IMR-90 (cell line): ENCODE data around the gene GPI. TPM values are rescaled to one million over a fixed set of nuclear protein-coding genes. Genes with fewer than 3 reads are reported as not detected.
A peak's percentile ranks its signal among the peaks of the same experiment; 100 is the strongest.

Experiments
- ATAC-seq: fragments of 200-7000 bp; cut with Tn5 transposase; 2 replicates; pipeline ENCODE4 v1.9.1; 2020; ENCODE audit warnings: low read depth, mild to moderate bottlenecking, moderate library complexity
- BruUV-seq: library from RNA; stranded (reverse); fragments of 400-500 nt; replicated peaks from 2 replicates; lab custom pipeline; 2021; lab: Mats Ljungman, UMichigan
- CTCF ChIA-PET: fragments of 300-600 bp; formaldehyde crosslinking; extraction: SDS; loops from one replicate; lab custom pipeline; 2021; ENCODE audit warnings: antibody characterized with exemption; lab: Yijun Ruan, JAX
- POLR2A ChIA-PET: fragments of 300-600 bp; sonication (Branson Sonifier 250); formaldehyde crosslinking; loops from one replicate; lab custom pipeline; 2022; ENCODE audit warnings: antibody characterized with exemption; ENCODE audit not compliant: unreplicated experiment; lab: Charles Lee
- DNase-seq: peaks from one replicate; pipeline ENCODE4 v3.0.0; 2013
- H2AFZ ChIP-seq: replicated peaks from 2 replicates; pipeline ENCODE3; 2013; ENCODE audit warnings: low read length, mild to moderate bottlenecking; ENCODE audit not compliant: poor library complexity
- H2AK5ac ChIP-seq: 2 replicates; pipeline ENCODE4 v1.6.1; 2013; ENCODE audit warnings: low read depth, low read length, inconsistent platforms
- H2AK9ac ChIP-seq: replicated peaks from 2 replicates; pipeline ENCODE3; 2013; ENCODE audit warnings: mild to moderate bottlenecking, low read depth, low read length, moderate library complexity; ENCODE audit not compliant: poor library complexity
- H2BK120ac ChIP-seq: 2 replicates; pipeline ENCODE4 v1.6.1; 2013; ENCODE audit warnings: low read depth, low read length, inconsistent platforms
- H2BK15ac ChIP-seq: 3 replicates; pipeline ENCODE4 v1.6.1; 2013; ENCODE audit warnings: low read depth, low read length, inconsistent platforms
- H2BK20ac ChIP-seq: 2 replicates; pipeline ENCODE4 v1.6.1; 2013; ENCODE audit warnings: low read depth, mild to moderate bottlenecking, inconsistent platforms, low read length, moderate library complexity
- H2BK5ac ChIP-seq: 2 replicates; pipeline ENCODE4 v1.6.1; 2013; ENCODE audit warnings: mild to moderate bottlenecking, low read depth, low read length, inconsistent platforms; ENCODE audit not compliant: poor library complexity, severe bottlenecking
- H3K14ac ChIP-seq: replicated peaks from 2 replicates; pipeline ENCODE4 v1.6.1; 2013; ENCODE audit warnings: low read depth, low read length, inconsistent platforms
- H3K18ac ChIP-seq: 2 replicates; pipeline ENCODE4 v1.6.1; 2013; ENCODE audit warnings: low read depth, low read length, control low read depth
- H3K23ac ChIP-seq: 2 replicates; pipeline ENCODE4 v1.6.1; 2013; ENCODE audit warnings: low read depth, low read length, inconsistent platforms
- H3K27ac ChIP-seq: 2 replicates; pipeline ENCODE4 v1.5.1; 2013; ENCODE audit warnings: mild to moderate bottlenecking, control low read depth, low read length; ENCODE audit not compliant: insufficient read depth
- H3K27me3 ChIP-seq: 2 replicates; pipeline ENCODE4 v1.6.1; 2013; ENCODE audit warnings: low read length; ENCODE audit not compliant: control insufficient read depth, insufficient read depth
- H3K36me3 ChIP-seq: 2 replicates; pipeline ENCODE4 v1.6.1; 2013; ENCODE audit warnings: low read length, mixed read lengths; ENCODE audit not compliant: control insufficient read depth, insufficient read depth
- H3K4ac ChIP-seq: 2 replicates; pipeline ENCODE4 v1.6.1; 2013; ENCODE audit warnings: low read depth, low read length, inconsistent platforms
- H3K4me1 ChIP-seq: 2 replicates; pipeline ENCODE4 v1.6.1; 2013; ENCODE audit warnings: low read length, mixed read lengths; ENCODE audit not compliant: control insufficient read depth, insufficient read depth
- H3K4me2 ChIP-seq: 2 replicates; pipeline ENCODE4 v1.6.1; 2013; ENCODE audit warnings: low read depth, mild to moderate bottlenecking, control low read depth, low read length, moderate library complexity
- H3K4me3 ChIP-seq: 2 replicates; pipeline ENCODE4 v1.5.1; 2013; ENCODE audit warnings: low read depth, mild to moderate bottlenecking, control low read depth, low read length, moderate library complexity; ENCODE audit not compliant: insufficient read depth
- H3K56ac ChIP-seq: 2 replicates; pipeline ENCODE4 v1.6.1; 2013; ENCODE audit warnings: low read length, inconsistent platforms; ENCODE audit not compliant: insufficient read depth; ENCODE audit errors: extremely low read depth
- H3K79me1 ChIP-seq, 2 experiments: 2 replicates each; pipeline ENCODE4 v1.6.1; 2013; ENCODE audit warnings: low read length in 2 of 2, inconsistent platforms in 1 of 2, low read depth in 1 of 2
- H3K9ac ChIP-seq: 2 replicates; pipeline ENCODE4 v1.6.1; 2013; ENCODE audit warnings: low read depth, low read length, control low read depth
- H3K9me1 ChIP-seq: 2 replicates; pipeline ENCODE4 v1.6.1; 2013; ENCODE audit warnings: low read length, inconsistent platforms; ENCODE audit not compliant: insufficient read depth
- H3K9me3 ChIP-seq: 2 replicates; pipeline ENCODE4 v1.6.1; 2013; ENCODE audit warnings: low read length; ENCODE audit not compliant: control insufficient read depth, insufficient read depth
- H4K20me1 ChIP-seq: 2 replicates; pipeline ENCODE4 v1.6.1; 2013; ENCODE audit warnings: low read length, inconsistent platforms; ENCODE audit not compliant: insufficient read depth
- H4K5ac ChIP-seq: 2 replicates; pipeline ENCODE4 v1.6.1; 2013; ENCODE audit warnings: mild to moderate bottlenecking, low read depth, low read length, control low read depth
- H4K8ac ChIP-seq, 2 experiments: 2 replicates each; pipeline ENCODE4 v1.6.1; 2013; ENCODE audit warnings: low read depth in 2 of 2, low read length in 2 of 2, control low read depth in 1 of 2, inconsistent platforms in 1 of 2
- H4K91ac ChIP-seq: 2 replicates; pipeline ENCODE4 v1.6.1; 2013; ENCODE audit warnings: low read depth, low read length, inconsistent platforms; ENCODE audit not compliant: insufficient read depth
- BHLHE40 ChIP-seq: fragments of 150-350 bp; IDR thresholded peaks from 2 replicates; pipeline ENCODE4 v1.6.1; 2016; ENCODE audit warnings: mild to moderate bottlenecking, low read depth, low read length
- CEBPB ChIP-seq: IDR thresholded peaks from 2 replicates; pipeline ENCODE4 v1.6.1; 2012; ENCODE audit warnings: low read depth, low read length, improper control_type of control experiment
- CHD1 ChIP-seq: IDR thresholded peaks from 2 replicates; pipeline ENCODE4 v1.6.1; 2012; ENCODE audit warnings: low read depth, low read length, improper control_type of control experiment
- FOS ChIP-seq: fragments of 150-350 bp; IDR thresholded peaks from 2 replicates; pipeline ENCODE4 v1.6.1; 2016; ENCODE audit warnings: low read depth, low read length
- MAFK ChIP-seq: IDR thresholded peaks from 2 replicates; pipeline ENCODE4 v1.6.1; 2012; ENCODE audit warnings: low read depth, low read length, improper control_type of control experiment
- MAZ ChIP-seq: IDR thresholded peaks from 2 replicates; pipeline ENCODE4 v1.6.1; 2012; ENCODE audit warnings: low read depth, mild to moderate bottlenecking, low read length, improper control_type of control experiment, moderate library complexity, borderline replicate concordance
- MXI1 ChIP-seq: IDR thresholded peaks from 2 replicates; pipeline ENCODE4 v1.6.1; 2012; ENCODE audit warnings: low read depth, mild to moderate bottlenecking, low read length, moderate library complexity, borderline replicate concordance
- NFE2L2 ChIP-seq: fragments of 150-350 bp; IDR thresholded peaks from 2 replicates; pipeline ENCODE4 v1.6.1; 2016; ENCODE audit warnings: low read depth, mild to moderate bottlenecking, low read length
- POLR2A ChIP-seq: IDR thresholded peaks from 2 replicates; pipeline ENCODE4 v1.6.1; 2012; ENCODE audit warnings: mild to moderate bottlenecking, low read depth, low read length
- RAD21 ChIP-seq: IDR thresholded peaks from 2 replicates; pipeline ENCODE4 v1.6.1; 2012; ENCODE audit warnings: low read length, improper control_type of control experiment
- RCOR1 ChIP-seq: IDR thresholded peaks from 2 replicates; pipeline ENCODE4 v1.6.1; 2012; ENCODE audit warnings: mild to moderate bottlenecking, low read length, improper control_type of control experiment; ENCODE audit not compliant: insufficient replicate concordance
- RFX5 ChIP-seq: IDR thresholded peaks from 2 replicates; pipeline ENCODE4 v1.8.0; 2012; ENCODE audit warnings: low read depth, mild to moderate bottlenecking, low read length, moderate library complexity
- SMC3 ChIP-seq: fragments of 150-350 bp; IDR thresholded peaks from 2 replicates; pipeline ENCODE4 v1.6.1; 2016; ENCODE audit warnings: low read depth, mild to moderate bottlenecking, antibody characterized with exemption, low read length, moderate library complexity
- WGBS, 2 experiments: methylation state at CpG; one replicate each; pipeline versions ENCODE4 v1.1.5 to v1.1.7; 2013; ENCODE audit warnings: missing lambda C conversion rate in 2 of 2; ENCODE audit not compliant: insufficient read length in 1 of 2; ENCODE audit errors: extremely low coverage in 2 of 2; 5-methylcytosine and 5-hydroxymethylcytosine counted together
- dilution Hi-C: fragments of 300-500 bp; cut with HindIII; formaldehyde crosslinking; loops from one replicate; pipeline ENCODE4 v1.14.3; 2018; ENCODE audit warnings: low sequenced_read_pairs; ENCODE audit not compliant: unreplicated experiment
- in situ Hi-C: fragments of 300-500 bp; cut with MboI; formaldehyde crosslinking; loops from 3 replicates; pipeline ENCODE4 v1.14.3; 2019; ENCODE audit warnings: low sequenced_read_pairs, inconsistent platforms, mixed read lengths
- intact Hi-C: fragments of 100-400 bp; cut with micrococcal nuclease; formaldehyde crosslinking; loops from 2 replicates; pipeline ENCODE4 v1.10.0; 2022
- polyA plus RNA-seq, 3 experiments: library from polyadenylated mRNA; depleted of rRNA; stranded (reverse); fragments of >200 nt; gene quantifications; 2 replicates each; pipeline ENCODE4 v1.2.3, GENCODE V29; 2012; ENCODE audit warnings: low replicate concordance in 1 of 3
- total RNA-seq: library from RNA; depleted of rRNA; stranded (reverse); fragments of >200 nt; gene quantifications from 2 replicates; pipeline ENCODE4 v1.2.3, GENCODE V29; 2012
- TF ChIP-seq, protein P1 (sequence below): conservative IDR thresholded peaks from 2 replicates; pipeline ENCODE4 v1.5.1; 2012; ENCODE audit warnings: mild to moderate bottlenecking, low read depth, low read length, improper control_type of control experiment
- TF ChIP-seq, protein P2 (sequence below): fragments of 150-350 bp; IDR thresholded peaks from 2 replicates; pipeline ENCODE4 v1.6.1; 2017; ENCODE audit warnings: mild to moderate bottlenecking, antibody characterized with exemption, low read length, low read depth
- TF ChIP-seq, protein P3 (sequence below): fragments of 150-350 bp; IDR thresholded peaks from 2 replicates; pipeline ENCODE4 v1.6.1; 2016; ENCODE audit warnings: low read depth, mild to moderate bottlenecking, low read length, moderate library complexity, borderline replicate concordance

GPI gene
- total and polyA plus RNA-seq, 2 of the 4 experiments (the other 2 are of a cell fraction) = 147 to 239 TPM

DNA sequence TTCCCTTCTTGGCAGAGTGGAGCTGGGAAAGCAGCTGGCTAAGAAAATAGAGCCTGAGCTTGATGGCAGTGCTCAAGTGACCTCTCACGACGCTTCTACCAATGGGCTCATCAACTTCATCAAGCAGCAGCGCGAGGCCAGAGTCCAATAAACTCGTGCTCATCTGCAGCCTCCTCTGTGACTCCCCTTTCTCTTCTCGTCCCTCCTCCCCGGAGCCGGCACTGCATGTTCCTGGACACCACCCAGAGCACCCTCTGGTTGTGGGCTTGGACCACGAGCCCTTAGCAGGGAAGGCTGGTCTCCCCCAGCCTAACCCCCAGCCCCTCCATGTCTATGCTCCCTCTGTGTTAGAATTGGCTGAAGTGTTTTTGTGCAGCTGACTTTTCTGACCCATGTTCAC is 34.9 kb downstream of the GPI start:
- Histone ChIP-seq H2BK120ac (no peak overlapping the region), H2BK5ac (no peak overlapping the region), H3K36me3 (peaks cover 51% of the 10 kb centered on the region), H2AK5ac (no peak overlapping the region), H3K23ac (no peak overlapping the region), H3K14ac (no peak overlapping the region), H3K18ac (no peak overlapping the region), H4K5ac (no peak overlapping the region), H2AFZ (no peak overlapping the region), H2AK9ac (no peak overlapping the region), H2BK15ac (no peak overlapping the region), H3K4me2 (no peak overlapping the region), H3K79me1 (peaks cover 3 to 7% of the 10 kb centered on the region in 2 experiments; a peak in 2 of 4 replicates), H3K27ac (no peak overlapping the region), H3K4ac (no peak overlapping the region), H3K9me1 (peaks cover 3% of the 10 kb centered on the region; the same call in 1 of the 2 replicates), H3K9me3 (no peaks in the 10 kb centered on the region), H3K27me3 (no peaks in the 10 kb centered on the region), H3K4me3 (no peak overlapping the region), H4K91ac (no peak overlapping the region), H3K4me1 (peaks cover 2% of the 10 kb centered on the region; the same call in 1 of the 2 replicates), H4K8ac (no peak overlapping the region), H4K20me1 (0 out of 2 replicates have a peak, but pooled peaks cover 6% of the 10 kb centered on the region), H3K9ac (no peak overlapping the region), H3K56ac (no peak overlapping the region), H2BK20ac (no peak overlapping the region)
- CTCF ChIA-PET = no interaction called here
- POLR2A ChIA-PET = no interaction called here
- WGBS, 2 experiments = no CpG with 5 or more reads among the region's 9 CpGs
- dilution Hi-C loops = no loop called here
- BruUV-seq = TSS peak; percentile 82
- in situ Hi-C loops = no loop called here
- no peak for ATAC-seq
- no peak for TF ChIP-seq CEBPB
- no peak for TF ChIP-seq POLR2A
- TF ChIP-seq RCOR1 = no peak
- no peak for TF ChIP-seq RAD21
- TF ChIP-seq, protein P1, sequence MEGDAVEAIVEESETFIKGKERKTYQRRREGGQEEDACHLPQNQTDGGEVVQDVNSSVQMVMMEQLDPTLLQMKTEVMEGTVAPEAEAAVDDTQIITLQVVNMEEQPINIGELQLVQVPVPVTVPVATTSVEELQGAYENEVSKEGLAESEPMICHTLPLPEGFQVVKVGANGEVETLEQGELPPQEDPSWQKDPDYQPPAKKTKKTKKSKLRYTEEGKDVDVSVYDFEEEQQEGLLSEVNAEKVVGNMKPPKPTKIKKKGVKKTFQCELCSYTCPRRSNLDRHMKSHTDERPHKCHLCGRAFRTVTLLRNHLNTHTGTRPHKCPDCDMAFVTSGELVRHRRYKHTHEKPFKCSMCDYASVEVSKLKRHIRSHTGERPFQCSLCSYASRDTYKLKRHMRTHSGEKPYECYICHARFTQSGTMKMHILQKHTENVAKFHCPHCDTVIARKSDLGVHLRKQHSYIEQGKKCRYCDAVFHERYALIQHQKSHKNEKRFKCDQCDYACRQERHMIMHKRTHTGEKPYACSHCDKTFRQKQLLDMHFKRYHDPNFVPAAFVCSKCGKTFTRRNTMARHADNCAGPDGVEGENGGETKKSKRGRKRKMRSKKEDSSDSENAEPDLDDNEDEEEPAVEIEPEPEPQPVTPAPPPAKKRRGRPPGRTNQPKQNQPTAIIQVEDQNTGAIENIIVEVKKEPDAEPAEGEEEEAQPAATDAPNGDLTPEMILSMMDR = no peak
- no peak for TF ChIP-seq MXI1
- no peak for TF ChIP-seq MAZ
- no peak for TF ChIP-seq BHLHE40
- no peak for TF ChIP-seq MAFK
- no peak for TF ChIP-seq CHD1
- no peak for TF ChIP-seq RFX5
- no peak for TF ChIP-seq NFE2L2
- TF ChIP-seq FOS = no peak
- TF ChIP-seq SMC3 = no peak
- TF ChIP-seq, protein P2, sequence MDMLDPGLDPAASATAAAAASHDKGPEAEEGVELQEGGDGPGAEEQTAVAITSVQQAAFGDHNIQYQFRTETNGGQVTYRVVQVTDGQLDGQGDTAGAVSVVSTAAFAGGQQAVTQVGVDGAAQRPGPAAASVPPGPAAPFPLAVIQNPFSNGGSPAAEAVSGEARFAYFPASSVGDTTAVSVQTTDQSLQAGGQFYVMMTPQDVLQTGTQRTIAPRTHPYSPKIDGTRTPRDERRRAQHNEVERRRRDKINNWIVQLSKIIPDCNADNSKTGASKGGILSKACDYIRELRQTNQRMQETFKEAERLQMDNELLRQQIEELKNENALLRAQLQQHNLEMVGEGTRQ = no peak
- TF ChIP-seq, protein P3, sequence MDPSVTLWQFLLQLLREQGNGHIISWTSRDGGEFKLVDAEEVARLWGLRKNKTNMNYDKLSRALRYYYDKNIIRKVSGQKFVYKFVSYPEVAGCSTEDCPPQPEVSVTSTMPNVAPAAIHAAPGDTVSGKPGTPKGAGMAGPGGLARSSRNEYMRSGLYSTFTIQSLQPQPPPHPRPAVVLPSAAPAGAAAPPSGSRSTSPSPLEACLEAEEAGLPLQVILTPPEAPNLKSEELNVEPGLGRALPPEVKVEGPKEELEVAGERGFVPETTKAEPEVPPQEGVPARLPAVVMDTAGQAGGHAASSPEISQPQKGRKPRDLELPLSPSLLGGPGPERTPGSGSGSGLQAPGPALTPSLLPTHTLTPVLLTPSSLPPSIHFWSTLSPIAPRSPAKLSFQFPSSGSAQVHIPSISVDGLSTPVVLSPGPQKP = no peak
- intact Hi-C loops = loop anchor here (5.0 kb wide), 1 partner anchor 33 kb away; the partner anchor contains the start of gene GPI
- no peak for DNase-seq
